HepG2 (cell line): ENCODE data around the gene RPL22L1.

Experiments
- ATF3 ChIP-seq: sonication (generic); formaldehyde crosslinking; IDR thresholded peaks from 2 replicates; pipeline ENCODE4 v1.4.0; 2020; ENCODE audit warnings: missing genetic modification reagents
- BRCA1 ChIP-seq: sonication (generic); formaldehyde crosslinking; IDR thresholded peaks from 2 replicates; pipeline ENCODE4 v1.4.0; 2020; ENCODE audit warnings: missing genetic modification reagents
- CC2D1A ChIP-seq: sonication (generic); formaldehyde crosslinking; IDR thresholded peaks from 2 replicates; pipeline ENCODE4 v1.8.1; 2023; ENCODE audit warnings: mild to moderate bottlenecking, missing genetic modification reagents
- CTCF ChIP-seq: sonication (generic); formaldehyde crosslinking; IDR thresholded peaks from 2 replicates; pipeline ENCODE4 v1.5.0; 2020; ENCODE audit warnings: mild to moderate bottlenecking, missing genetic modification reagents, moderate library complexity
- IRF2 ChIP-seq: IDR thresholded peaks from 2 replicates; pipeline ENCODE4 v1.6.1; 2018; ENCODE audit warnings: missing genetic modification reagents, missing compliant biosample characterization
- KAT2B ChIP-seq: fragments of 150-350 bp; IDR thresholded peaks from 2 replicates; pipeline ENCODE4 v1.6.1; 2014; ENCODE audit warnings: low read depth, low read length, borderline replicate concordance
- SUZ12 ChIP-seq: fragments of 150-350 bp; IDR thresholded peaks from 2 replicates; pipeline ENCODE4 v1.6.1; 2014; ENCODE audit warnings: low read depth, low read length
- TBL1XR1 ChIP-seq: fragments of 150-350 bp; IDR thresholded peaks from 2 replicates; pipeline ENCODE4 v1.6.1; 2014; ENCODE audit warnings: borderline replicate concordance, low read length; ENCODE audit not compliant: partially characterized antibody

GRCh38 chr3:170840291-170840859 lies 29.6 kb downstream of the RPL22L1 start:
- no peak for TF ChIP-seq IRF2 (CRISPR knock-in tag)
- TF ChIP-seq CTCF (CRISPR knock-in tag), result no peak
- no peak for TF ChIP-seq ATF3 (CRISPR knock-in tag)
- TF ChIP-seq CC2D1A, result no peak
- no peak for TF ChIP-seq BRCA1 (CRISPR knock-in tag)
- no peak for TF ChIP-seq KAT2B
- TF ChIP-seq SUZ12, result no peak
- no peak for TF ChIP-seq TBL1XR1
